GM21717 (cell line): ENCODE results near the gene AMMECR1L.
"Not testable (repeated sequence)": the region's sequence is repeated elsewhere in the genome, so short reads cannot be mapped to it uniquely, and the experiment has no call there.

Experiments
- ATAC-seq: cut with Tn5 transposase; IDR thresholded peaks from one replicate; pipeline ENCODE4 v1.9.1; 2021; ENCODE audit warnings: mild to moderate bottlenecking, moderate library complexity; ENCODE audit not compliant: unreplicated experiment

The AMMECR1L gene

DNA sequence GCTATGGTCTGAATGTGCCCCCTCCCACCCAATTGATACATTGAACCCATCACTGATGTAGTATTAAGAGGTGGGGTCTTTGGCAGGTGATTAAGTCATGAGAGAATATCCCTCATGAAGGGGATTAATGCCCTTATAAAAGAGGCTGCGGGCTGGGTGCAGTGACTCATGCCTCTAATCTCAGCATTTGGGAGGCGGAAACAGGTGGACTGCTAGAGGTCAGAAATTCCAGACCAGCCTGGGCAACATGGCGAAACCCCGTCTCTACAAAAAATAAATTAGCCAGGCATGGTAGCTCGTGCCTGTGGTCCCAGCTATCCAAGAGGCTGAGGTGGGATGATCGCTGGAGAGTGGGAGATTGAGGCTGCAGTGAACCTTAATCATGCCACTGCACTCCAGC is 42.1 kb downstream of the AMMECR1L start:
- no peak for ATAC-seq

DNA sequence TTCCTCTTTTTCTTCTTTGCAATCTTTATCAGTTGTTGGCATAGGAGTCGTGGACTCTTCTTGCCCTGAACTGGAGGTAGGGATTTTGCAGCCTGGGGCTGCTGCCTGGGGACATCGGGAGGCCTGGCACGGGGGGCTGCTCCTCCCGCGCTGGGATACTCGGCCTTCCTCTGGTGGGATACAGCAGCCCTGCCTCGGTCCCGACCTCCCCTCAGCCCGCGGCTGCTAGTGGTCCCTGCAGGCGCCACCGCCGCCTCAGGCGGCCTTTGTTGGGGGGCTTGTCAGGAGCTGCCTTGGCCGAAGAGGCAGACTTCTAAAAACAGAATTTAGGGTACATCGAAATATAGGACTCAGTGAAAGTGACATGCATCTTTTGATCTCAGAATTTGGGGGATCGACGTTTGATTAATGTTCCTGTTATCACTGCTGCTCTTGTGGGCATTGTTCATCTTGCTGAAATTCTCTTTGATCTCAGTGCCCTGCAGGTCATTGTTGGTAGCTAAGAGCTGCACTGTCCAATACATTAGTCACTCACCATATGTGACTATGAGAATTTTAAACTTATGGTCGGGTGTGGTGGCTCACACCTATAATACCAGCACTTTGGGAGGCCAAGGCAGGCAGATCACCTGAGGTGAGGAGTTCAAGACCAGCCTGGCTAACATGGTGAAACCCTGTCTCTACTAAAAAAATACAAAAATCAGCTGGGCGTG is 44.1 kb downstream of the AMMECR1L start:
- no peak for ATAC-seq

DNA sequence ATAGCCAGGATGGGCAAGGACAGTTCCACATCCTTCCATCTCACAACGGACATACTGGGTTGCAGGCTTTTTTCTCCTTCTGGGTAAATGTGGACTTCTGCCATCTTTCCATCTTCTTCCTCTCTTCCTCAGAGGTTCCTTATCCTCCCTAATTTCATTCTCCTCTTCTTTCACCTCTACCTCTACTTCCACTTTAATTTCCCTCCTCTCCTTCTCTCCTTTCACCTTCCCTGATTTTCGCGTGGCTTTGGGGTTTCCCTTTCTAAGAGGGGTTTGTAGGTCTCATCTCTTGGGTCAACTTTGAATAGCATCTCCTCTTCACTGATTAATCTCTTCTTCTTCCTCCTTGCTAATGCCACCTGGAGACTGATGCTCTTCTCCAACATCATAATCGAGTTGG is 44.9 kb downstream of the AMMECR1L start:
- ATAC-seq: no peak

DNA sequence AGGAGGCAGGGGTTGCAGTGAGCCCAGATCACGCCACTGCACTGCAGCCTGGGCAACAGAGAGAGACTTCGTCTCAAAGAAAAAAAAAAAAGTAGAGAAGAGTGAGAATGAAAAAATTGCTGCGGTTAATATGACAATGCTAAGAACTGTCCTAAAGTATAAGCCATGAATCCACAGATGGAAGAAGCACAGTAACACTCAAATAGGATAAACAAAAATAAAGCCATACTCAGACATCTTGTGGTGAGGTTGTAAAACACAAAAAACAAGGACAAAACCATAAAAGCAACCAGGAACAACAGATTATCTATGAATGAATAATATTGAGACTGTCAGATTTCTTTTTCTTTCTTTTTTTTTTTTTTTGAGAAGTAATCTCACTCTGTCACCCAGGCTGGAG is 50.8 kb downstream of the AMMECR1L start:
- ATAC-seq: no peak

DNA sequence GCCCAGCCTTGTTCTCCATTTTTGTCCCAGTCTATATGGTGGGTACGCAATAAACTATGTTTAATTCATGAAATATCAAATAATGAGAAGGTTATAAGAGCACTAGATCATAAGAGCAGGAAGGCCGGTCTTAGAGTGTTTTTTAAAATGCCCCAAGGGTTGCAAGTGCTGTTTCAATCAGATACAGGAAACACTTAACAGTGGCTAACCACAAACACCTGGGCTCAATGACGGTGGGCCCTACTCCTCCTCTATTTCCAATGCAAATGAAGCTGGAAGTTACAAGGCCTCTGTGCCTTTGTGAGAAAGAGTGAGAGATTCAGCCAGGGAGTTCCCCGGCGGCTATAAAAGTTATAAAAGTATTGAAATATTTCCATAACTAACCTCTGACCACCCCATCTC is 55.9 kb downstream of the AMMECR1L start:
- ATAC-seq: peak; percentile 98

DNA sequence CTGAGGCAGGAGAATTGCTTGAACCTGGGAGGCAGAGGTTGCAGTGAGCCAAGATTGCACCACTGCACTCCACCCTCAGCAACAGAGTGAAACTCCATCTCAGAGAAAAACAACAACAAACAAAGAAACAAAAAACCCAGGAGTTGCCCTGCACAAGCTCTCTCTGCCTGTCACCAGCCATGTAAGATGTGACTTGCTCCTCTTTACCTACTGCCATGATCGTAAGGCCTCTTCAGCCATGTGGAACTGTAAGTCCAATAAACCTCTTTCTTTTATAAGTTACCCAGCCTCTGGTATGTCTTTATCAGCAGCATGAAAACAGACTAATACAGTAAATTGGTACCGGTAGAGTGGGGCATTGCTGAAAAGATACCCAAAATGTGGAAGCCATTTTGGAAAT is 59.0 kb downstream of the AMMECR1L start:
- not testable (repeated sequence) for ATAC-seq

DNA sequence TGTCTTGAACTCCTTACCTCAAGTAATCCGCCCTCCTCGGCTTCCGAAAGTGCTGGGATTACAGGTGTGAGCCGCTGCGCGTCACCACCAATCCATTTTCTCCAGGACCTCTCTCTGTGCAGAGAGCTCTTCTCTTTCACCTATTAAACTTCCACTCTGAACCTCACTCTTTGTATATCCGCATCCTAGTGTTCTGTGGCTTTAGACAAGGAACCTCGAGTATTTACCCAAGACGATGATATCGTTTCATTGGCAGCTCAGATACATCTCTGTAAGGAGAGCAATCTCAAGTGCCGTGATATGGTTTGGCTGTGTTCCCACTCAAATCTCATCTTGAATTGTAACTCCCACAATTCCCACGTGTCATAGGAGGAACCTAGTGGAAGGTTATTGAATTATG is 59.7 kb downstream of the AMMECR1L start:
- ATAC-seq: no peak

DNA sequence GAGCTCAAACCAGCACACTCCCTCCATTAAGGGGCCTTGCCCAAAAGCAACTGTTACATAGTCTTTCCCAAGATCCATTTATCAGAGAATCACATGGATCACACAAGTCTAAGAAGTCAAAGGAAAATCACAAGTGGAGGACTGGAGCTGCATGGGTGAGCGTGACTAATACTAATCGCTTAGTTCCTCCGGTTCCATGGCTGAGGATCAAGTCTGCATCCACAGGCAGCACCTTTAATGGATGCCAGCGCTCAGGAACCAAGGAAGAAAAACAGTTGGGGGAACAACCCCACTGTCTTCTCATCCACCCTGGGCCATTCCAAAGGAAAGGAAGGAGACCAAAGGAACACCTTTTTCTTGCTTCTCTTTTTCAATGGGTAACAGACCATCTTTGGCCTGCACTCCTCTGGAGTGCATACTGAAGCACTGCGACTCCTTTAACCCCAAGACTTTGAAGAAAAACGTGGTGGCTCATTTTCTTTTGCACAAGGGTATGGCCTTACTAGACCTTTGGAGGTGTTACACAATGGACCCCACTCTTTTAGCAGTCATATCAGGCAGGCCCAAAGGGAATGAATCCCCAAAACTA is 65.6 kb downstream of the AMMECR1L start:
- ATAC-seq: no peak

DNA sequence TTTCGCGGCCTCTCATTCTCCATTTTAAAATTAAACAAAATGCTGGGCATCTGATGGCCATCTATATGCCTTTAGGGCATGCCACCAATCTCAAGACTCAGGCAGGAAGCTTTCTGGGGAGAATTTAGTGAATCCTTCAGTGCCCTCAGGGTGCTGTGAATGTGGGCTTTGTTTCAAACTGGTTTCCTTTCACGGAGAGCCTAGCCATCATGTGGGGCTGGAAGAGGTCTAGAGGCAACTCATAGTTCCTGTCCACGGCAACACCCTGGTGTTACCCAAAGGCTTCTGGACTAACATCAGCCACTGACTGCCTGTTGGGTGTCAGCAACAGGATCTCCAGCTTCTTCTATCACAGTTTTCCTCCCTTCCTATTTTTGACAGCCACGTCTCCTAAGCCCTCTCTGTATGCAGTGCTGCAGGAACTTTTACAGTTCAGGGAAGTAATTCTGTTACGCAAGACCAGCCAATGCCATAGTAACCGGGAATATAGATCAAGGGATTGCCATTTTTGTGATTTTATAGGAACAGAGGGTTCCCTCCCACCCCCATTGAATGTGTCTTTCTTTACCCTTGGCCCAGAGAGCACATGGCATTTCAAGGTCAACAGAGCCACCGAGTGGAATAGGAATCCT is 66.8 kb downstream of the AMMECR1L start:
- ATAC-seq: no peak

DNA sequence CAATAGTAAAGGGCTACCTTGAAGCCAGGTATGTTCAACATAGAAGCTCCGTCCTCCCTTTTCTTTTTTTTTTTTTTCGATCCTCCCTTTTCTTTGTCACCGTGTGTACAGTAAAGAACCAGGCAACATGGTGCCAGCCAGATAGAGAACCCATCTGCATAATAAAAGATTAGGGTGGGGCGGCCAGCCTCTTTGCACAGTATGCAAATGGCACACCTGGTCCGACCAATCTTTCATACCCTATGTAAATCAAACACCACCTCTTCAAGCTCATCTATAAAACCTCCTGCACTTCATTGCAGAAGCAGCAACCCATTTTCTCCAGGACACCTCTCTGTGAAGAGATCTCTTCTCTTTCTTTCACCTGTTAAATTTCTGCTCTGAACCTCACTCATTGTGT is 67.5 kb downstream of the AMMECR1L start:
- ATAC-seq: no peak

DNA sequence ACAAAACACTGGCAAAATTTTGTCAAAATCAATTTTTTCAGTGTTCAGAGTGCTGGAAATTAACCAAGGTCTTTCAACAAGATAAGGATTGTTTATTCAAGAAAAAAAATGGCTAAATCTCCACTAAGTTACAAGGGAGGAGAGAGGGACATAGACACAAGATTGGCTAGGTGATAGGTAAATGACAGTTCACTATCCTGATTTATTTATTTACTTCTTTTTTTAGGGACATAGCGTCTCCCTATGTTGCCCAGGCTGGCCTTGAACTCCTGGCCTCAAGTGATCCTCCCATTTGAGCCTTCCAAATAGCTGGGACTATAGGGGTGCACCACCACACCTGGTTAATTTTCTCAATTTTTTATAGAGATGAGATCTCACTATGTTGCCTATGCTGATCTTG is 71.1 kb downstream of the AMMECR1L start:
- ATAC-seq: no peak

DNA sequence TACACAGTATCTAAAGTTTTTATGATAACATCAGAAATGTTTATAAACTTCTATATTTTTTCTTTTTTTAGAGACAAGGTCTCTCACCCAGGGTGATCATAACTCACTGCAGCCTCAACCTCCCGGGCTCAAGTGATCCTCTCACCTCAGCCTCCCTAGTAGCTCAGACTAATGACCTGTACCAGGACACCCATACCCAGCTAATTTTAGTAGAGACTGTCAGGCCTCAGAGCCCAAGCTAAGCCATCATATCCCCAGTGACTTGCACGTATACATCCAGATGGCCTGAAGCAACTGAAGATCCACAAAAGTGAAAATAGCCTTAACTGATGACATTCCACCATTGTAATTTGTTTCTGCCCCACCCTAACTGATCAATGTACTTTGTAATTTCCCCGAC is 73.3 kb downstream of the AMMECR1L start:
- ATAC-seq: not testable (repeated sequence)
